HepG2 (cell line): ENCODE measurements around the gene TRPM5. TPM values are rescaled to one million over a fixed set of nuclear protein-coding genes. Genes with fewer than 3 reads are reported as not detected.

Experiments
- ATAC-seq: fragments of 200-7000 bp; cut with Tn5 transposase; 3 replicates; pipeline ENCODE4 v1.9.1; 2020; ENCODE audit warnings: mild to moderate bottlenecking, moderate library complexity
- BruUV-seq: library from RNA; stranded (reverse); fragments of 400-500 nt; replicated peaks from 2 replicates; lab custom pipeline; 2021; lab: Mats Ljungman, UMichigan
- CTCF ChIA-PET: fragments of 300-600 bp; formaldehyde crosslinking; extraction: SDS; loops from one replicate; lab custom pipeline; 2021; ENCODE audit warnings: low total read pairs, inconsistent platforms, low intra/inter-chr PET ratio; lab: Yijun Ruan, JAX
- POLR2A ChIA-PET: fragments of 350-600 bp; sonication (Branson Sonifier 250); formaldehyde crosslinking; loops from one replicate; lab custom pipeline; 2020; ENCODE audit warnings: antibody characterized with exemption, inconsistent platforms; lab: Yijun Ruan, JAX
- DNase-seq: peaks from one replicate; pipeline ENCODE4 v3.0.0-alpha.2; 2015; ENCODE audit warnings: low spot score
- FAIRE-seq: peaks from 3 replicates; lab custom pipeline; 2011; peaks lifted over from hg19 to GRCh38; lab: Jason Lieb, UNC
- H2AFZ ChIP-seq: one replicate; pipeline ENCODE4 v1.6.1; 2011; ENCODE audit warnings: low read length, inconsistent platforms
- H3K27ac ChIP-seq: fragments of 300-600 bp; 3 replicates; pipeline ENCODE4 v1.8.0; 2011; ENCODE audit warnings: mixed run types, mild to moderate bottlenecking, mixed read lengths, low read length, inconsistent platforms; ENCODE audit not compliant: insufficient read depth; ENCODE audit errors: extremely low read length
- H3K27me3 ChIP-seq, 2 experiments: fragments of 200-600 bp in 1 of 2; 2 replicates in 1 of 2; 3 replicates in 1 of 2; pipeline versions ENCODE4 v1.6.0 to v1.8.0; 2011; ENCODE audit warnings: low read length in 2 of 2, mild to moderate bottlenecking in 2 of 2, moderate library complexity in 2 of 2, inconsistent platforms in 1 of 2; ENCODE audit not compliant: insufficient read depth in 2 of 2, control insufficient read depth in 1 of 2
- H3K36me3 ChIP-seq, 2 experiments: fragments of 200-600 bp in 1 of 2; replicated peaks in 1 of 2; 2 replicates in 1 of 2; 3 replicates in 1 of 2; pipeline versions ENCODE4 v1.5.1 to v1.8.0; 2011; ENCODE audit warnings: low read length in 2 of 2, inconsistent platforms in 1 of 2; ENCODE audit not compliant: insufficient read depth in 2 of 2, control insufficient read depth in 1 of 2
- H3K4me1 ChIP-seq: 2 replicates; pipeline ENCODE4 v1.5.1; 2012; ENCODE audit warnings: low read length, inconsistent platforms; ENCODE audit not compliant: insufficient read depth
- H3K4me2 ChIP-seq: 2 replicates; pipeline ENCODE4 v1.6.0; 2011; ENCODE audit warnings: low read depth, low read length, inconsistent platforms
- H3K4me3 ChIP-seq, 3 experiments: fragments of 200-600 bp in 1 of 3; sonication (generic), shearing (Covaris generic) in 1 of 3; replicated peaks in 1 of 3; 2 replicates each; pipeline ENCODE4 v1.5.1; 2011 to 2016; ENCODE audit warnings: low read length in 3 of 3, inconsistent platforms in 2 of 3, low read depth in 2 of 3, mild to moderate bottlenecking in 2 of 3, control low read depth in 1 of 3, mixed read lengths in 1 of 3; ENCODE audit not compliant: insufficient read depth in 1 of 3
- H3K79me2 ChIP-seq: one replicate; pipeline ENCODE4 v1.6.1; 2011; ENCODE audit warnings: low read length, inconsistent platforms; ENCODE audit not compliant: insufficient read depth
- H3K9ac ChIP-seq: 2 replicates; pipeline ENCODE4 v1.6.0; 2011; ENCODE audit warnings: mild to moderate bottlenecking, low read depth, low read length, inconsistent platforms; ENCODE audit not compliant: insufficient read depth
- H3K9me3 ChIP-seq: 2 replicates; pipeline ENCODE4 v1.5.1; 2012; ENCODE audit warnings: mild to moderate bottlenecking, low read length
- H4K20me1 ChIP-seq: 2 replicates; pipeline ENCODE4 v1.6.0; 2011; ENCODE audit warnings: inconsistent platforms, mild to moderate bottlenecking, low read length, moderate library complexity; ENCODE audit not compliant: insufficient read depth
- FIP1L1 ChIP-seq: fragments of 200-400 bp; formaldehyde crosslinking; IDR thresholded peaks from 2 replicates; pipeline ENCODE4 v1.6.1; 2018; ENCODE audit warnings: low read depth, mild to moderate bottlenecking, low read length, moderate library complexity, borderline replicate concordance; ENCODE audit not compliant: insufficient read depth
- FOSL2 ChIP-seq: sonication (generic); formaldehyde crosslinking; IDR thresholded peaks from 2 replicates; pipeline ENCODE4 v1.4.0; 2020; ENCODE audit warnings: missing genetic modification reagents
- GATA4 ChIP-seq: sonication (generic); IDR thresholded peaks from 2 replicates; pipeline ENCODE4 v1.6.1; 2016; ENCODE audit warnings: antibody characterized with exemption, low read depth, borderline replicate concordance
- HNRNPK ChIP-seq: fragments of 200-400 bp; formaldehyde crosslinking; IDR thresholded peaks from 2 replicates; pipeline ENCODE4 v1.6.1; 2018; ENCODE audit warnings: low read length, low read depth, moderate library complexity, mild to moderate bottlenecking; ENCODE audit not compliant: poor library complexity, severe bottlenecking
- HOXA3 ChIP-seq: sonication (generic); formaldehyde crosslinking; IDR thresholded peaks from 2 replicates; pipeline ENCODE4 v1.5.0; 2020; ENCODE audit warnings: missing genetic modification reagents
- MLX ChIP-seq: IDR thresholded peaks from 2 replicates; pipeline ENCODE4 v1.6.1; 2016
- NAIF1 ChIP-seq: sonication (generic); formaldehyde crosslinking; IDR thresholded peaks from 2 replicates; pipeline ENCODE4 v1.5.0; 2020; ENCODE audit warnings: mild to moderate bottlenecking, missing genetic modification reagents, borderline replicate concordance
- NCOR1 ChIP-seq: fragments of 200-600 bp; sonication (generic); IDR thresholded peaks from 2 replicates; pipeline ENCODE4 v1.7.0; 2017; ENCODE audit warnings: antibody characterized with exemption, low read length, borderline replicate concordance
- PHF20 ChIP-seq: sonication (generic); formaldehyde crosslinking; IDR thresholded peaks from 2 replicates; pipeline ENCODE4 v1.5.0; 2020; ENCODE audit warnings: mild to moderate bottlenecking, missing genetic modification reagents
- ZFY ChIP-seq: sonication (generic); formaldehyde crosslinking; IDR thresholded peaks from 2 replicates; pipeline ENCODE4 v1.4.0; 2020; ENCODE audit warnings: missing genetic modification reagents
- ZNF281 ChIP-seq: sonication (generic); formaldehyde crosslinking; IDR thresholded peaks from 2 replicates; pipeline ENCODE4 v1.4.0; 2020; ENCODE audit warnings: missing genetic modification reagents, borderline replicate concordance
- ZNF326 ChIP-seq: sonication (generic); formaldehyde crosslinking; IDR thresholded peaks from 2 replicates; pipeline ENCODE4 v1.4.0; 2020; ENCODE audit warnings: missing genetic modification reagents, borderline replicate concordance
- ZNF513 ChIP-seq: sonication (generic); formaldehyde crosslinking; conservative IDR thresholded peaks from 2 replicates; pipeline ENCODE4 v1.5.0; 2020; ENCODE audit warnings: missing genetic modification reagents
- ZNF530 ChIP-seq: sonication (generic); formaldehyde crosslinking; IDR thresholded peaks from 2 replicates; pipeline ENCODE4 v1.5.0; 2020; ENCODE audit warnings: low read depth, mild to moderate bottlenecking, missing genetic modification reagents
- ZSCAN20 ChIP-seq: sonication (generic); formaldehyde crosslinking; IDR thresholded peaks from 2 replicates; pipeline ENCODE4 v1.4.0; 2020; ENCODE audit warnings: missing genetic modification reagents, mild to moderate bottlenecking, borderline replicate concordance
- WGBS: methylation state at CpG from one replicate; pipeline ENCODE4 v1.1.6; 2017; ENCODE audit warnings: low lambda C conversion rate; 5-methylcytosine and 5-hydroxymethylcytosine counted together
- in situ Hi-C: cut with HindIII; loops from 2 replicates; pipeline ENCODE4 v1.10.0; 2017; ENCODE audit warnings: low pct_unique_long_range_greater_than_20kb; ENCODE audit not compliant: extremely low pct_ligation_motif_present
- intact Hi-C: fragments of 100-400 bp; cut with micrococcal nuclease; formaldehyde crosslinking; loops from one replicate; pipeline ENCODE4 v1.10.0; 2022; ENCODE audit not compliant: unreplicated experiment
- polyA plus RNA-seq, 8 experiments: library from polyadenylated mRNA; depleted of rRNA in 3 of 8; stranded (reverse) in 7 of 8; unstranded in 1 of 8; fragments of >200 nt; fragmentation: Illumina TruSeq in 4 of 8; extraction: Trizol in 4 of 8; gene quantifications; 2 replicates each; pipeline versions ENCODE4 v1.2.1 to v1.2.3, GENCODE V29; 2011 to 2016; ENCODE audit warnings: low read depth in 4 of 8, missing spikeins in 1 of 8, mixed read lengths in 1 of 8; ENCODE audit not compliant: insufficient read depth in 1 of 8
- total RNA-seq, 5 experiments: library from RNA; depleted of rRNA; stranded (reverse); fragments of >200 nt; fragmentation: Illumina TruSeq; extraction: Trizol; gene quantifications; 2 replicates each; pipeline ENCODE4 v1.2.3, GENCODE V29; 2016; ENCODE audit warnings: low read depth in 1 of 5

Gene TRPM5
- total and polyA plus RNA-seq, 2 of the 13 experiments (the other 11 are each of a cell fraction or from before 2014, with no cell fraction given) = 0.12 TPM; not detected in 1

GRCh38 chr11:2432628-2433071 lies 11.7 kb downstream of the TRPM5 start (continued):
- TF ChIP-seq MLX (CRISPR knock-in tag) (no peak), GATA4 (no peak), NAIF1 (CRISPR knock-in tag) (no peak), ZSCAN20 (CRISPR knock-in tag) (no peak)

- Histone ChIP-seq H3K27me3 (peaks cover 8 to 61% of the 10 kb centered on the region in 2 experiments; a peak in 3 of 5 replicates), H3K36me3 (no peaks in the 10 kb centered on the region), H3K9ac (no peak overlapping the region), H3K9me3 (no peaks in the 10 kb centered on the region), H2AFZ (no peak overlapping the region), H3K4me3 (no peak overlapping the region), H3K79me2 (no peaks in the 10 kb centered on the region), H3K4me2 (no peak overlapping the region), H3K27ac (no peak overlapping the region), H4K20me1 (no peaks in the 10 kb centered on the region), H3K4me1 (no peaks in the 10 kb centered on the region)
- FAIRE-seq (no peak), ATAC-seq (no peak), DNase-seq (no peak)
- TF ChIP-seq NCOR1 (no peak), ZNF326 (CRISPR knock-in tag) (no peak), ZNF513 (CRISPR knock-in tag) (no peak), PHF20 (CRISPR knock-in tag) (no peak), HNRNPK (no peak), ZFY (CRISPR knock-in tag) (no peak), ZNF530 (CRISPR knock-in tag) (no peak), FIP1L1 (no peak), FOSL2 (CRISPR knock-in tag) (no peak), HOXA3 (no peak), ZNF281 (no peak)
- in situ Hi-C loops (loop anchor here (5.0 kb wide), 1 partner anchor 465 kb away; no protein-coding TSS in a partner anchor), intact Hi-C loops (no loop called here)
- ChIA-PET CTCF (no interaction called here), POLR2A (no interaction called here)
- BruUV-seq = no TSS peak
- no CpG with 5 or more reads among the region's 15 CpGs for WGBS
These were observed 12.1 kb downstream of the TRPM5 start for GRCh38 chr11:2432171-2432621.
